B cell (primary cell): ENCODE data around the gene ABHD2. TPM values are rescaled to one million over a fixed set of nuclear protein-coding genes. Genes with fewer than 3 reads are reported as not detected.

Source experiments
- ATAC-seq: fragments of 200-7000 bp; cut with Tn5 transposase; one replicate; pipeline ENCODE4 v1.10.0; 2021; ENCODE audit warnings: low read depth, mild to moderate bottlenecking, moderate number of reproducible peaks, moderate library complexity
- CTCF ChIA-PET: fragments of 350-600 bp; sonication (Branson Sonifier 250); formaldehyde crosslinking; loops from one replicate; lab custom pipeline; 2021; ENCODE audit warnings: antibody characterized with exemption, inconsistent platforms; lab: Charles Lee
- POLR2A ChIA-PET: fragments of 350-600 bp; sonication (Branson Sonifier 250); formaldehyde crosslinking; loops from one replicate; lab custom pipeline; 2021; ENCODE audit warnings: antibody characterized with exemption; lab: Charles Lee
- DNase-seq: peaks from one replicate; pipeline ENCODE4 v3.0.0; 2013
- H2AFZ ChIP-seq: 2 replicates; pipeline ENCODE4 v1.6.1; 2012; ENCODE audit warnings: mild to moderate bottlenecking, low read depth, low read length; ENCODE audit not compliant: insufficient read depth, poor library complexity, severe bottlenecking
- H3K27ac ChIP-seq, 2 donors: 1 replicate in 1 of 2; 2 replicates in 1 of 2; pipeline ENCODE4 v1.5.1; 2012 to 2013; ENCODE audit warnings: low read length in 2 of 2, mild to moderate bottlenecking in 2 of 2, moderate library complexity in 1 of 2
- H3K27me3 ChIP-seq, 4 experiments: fragments of 200-600 bp in 1 of 4; sonication (generic) in 1 of 4; replicated peaks in 1 of 4; 1 replicate in 2 of 4; 2 replicates in 2 of 4; pipeline versions ENCODE4 v1.6.1 to v1.7.0; 2013 to 2016; ENCODE audit warnings: low read length in 3 of 4, mild to moderate bottlenecking in 2 of 4, mixed read lengths in 1 of 4, moderate library complexity in 1 of 4; ENCODE audit not compliant: insufficient read depth in 4 of 4, control insufficient read depth in 3 of 4; ENCODE audit errors: control extremely low read depth in 1 of 4
- H3K36me3 ChIP-seq, 2 experiments: replicated peaks in 1 of 2; 1 replicate in 1 of 2; 2 replicates in 1 of 2; pipeline versions ENCODE4 v1.6.1 to v1.7.1; 2013; ENCODE audit warnings: low read length in 1 of 2; ENCODE audit not compliant: insufficient read depth in 2 of 2, control insufficient read depth in 1 of 2; ENCODE audit errors: control extremely low read depth in 1 of 2, extremely low read depth in 1 of 2
- H3K4me1 ChIP-seq, 2 donors: fragments of 200-600 bp in 1 of 2; sonication (generic) in 1 of 2; 1 replicate in 1 of 2; 2 replicates in 1 of 2; pipeline versions ENCODE4 v1.5.1 to v1.6.1; 2013 to 2017; ENCODE audit warnings: low read length in 2 of 2; ENCODE audit not compliant: control insufficient read depth in 2 of 2, insufficient read depth in 2 of 2
- H3K4me2 ChIP-seq: replicated peaks from 2 replicates; pipeline ENCODE3; 2012; ENCODE audit warnings: mild to moderate bottlenecking, low read depth, low read length; ENCODE audit not compliant: poor library complexity, severe bottlenecking
- H3K4me3 ChIP-seq, 5 experiments: fragments of 200-600 bp in 1 of 5; sonication (generic) in 1 of 5; 1 replicate in 3 of 5; 2 replicates in 2 of 5; pipeline versions ENCODE4 v1.5.1 to v1.7.0; 2011 to 2016; ENCODE audit warnings: low read length in 4 of 5, mild to moderate bottlenecking in 4 of 5, low read depth in 2 of 5, control low read depth in 1 of 5, moderate library complexity in 1 of 5; ENCODE audit not compliant: insufficient read depth in 1 of 5; ENCODE audit errors: control extremely low read depth in 1 of 5, extremely low read depth in 1 of 5
- H3K79me2 ChIP-seq: fragments of 200-600 bp; sonication (generic); one replicate; pipeline ENCODE4 v1.6.0; 2016; ENCODE audit warnings: low read length; ENCODE audit not compliant: control insufficient read depth, insufficient read depth
- H3K9ac ChIP-seq: fragments of 200-600 bp; sonication (generic); 2 replicates; pipeline ENCODE4 v1.6.1; 2017; ENCODE audit warnings: mild to moderate bottlenecking, low read length, moderate library complexity
- H3K9me3 ChIP-seq, 3 donors: one replicate each; pipeline versions ENCODE4 v1.6.1 to v1.7.1; 2013; ENCODE audit warnings: low read length in 2 of 3; ENCODE audit not compliant: control insufficient read depth in 2 of 3, insufficient read depth in 1 of 3; ENCODE audit errors: control extremely low read depth in 1 of 3
- H4K20me1 ChIP-seq: 2 replicates; pipeline ENCODE4 v1.6.0; 2012; ENCODE audit warnings: mild to moderate bottlenecking, low read length; ENCODE audit not compliant: insufficient read depth, control insufficient read depth, poor library complexity, severe bottlenecking
- H3K27ac Mint-ChIP-seq: one replicate; pipeline ENCODE4 v1.8.0; 2021; ENCODE audit warnings: mixed read lengths
- H3K27me3 Mint-ChIP-seq: one replicate; pipeline ENCODE4 v1.8.0; 2021; ENCODE audit warnings: mixed read lengths
- H3K4me1 Mint-ChIP-seq: one replicate; pipeline ENCODE4 v1.8.0; 2021; ENCODE audit warnings: mixed read lengths
- H3K4me3 Mint-ChIP-seq: one replicate; pipeline ENCODE4 v1.8.0; 2021; ENCODE audit warnings: mixed read lengths
- H3K9me3 Mint-ChIP-seq: one replicate; pipeline ENCODE4 v1.8.0; 2022; ENCODE audit warnings: mixed read lengths; ENCODE audit not compliant: insufficient read depth
- EZH2 ChIP-seq: IDR thresholded peaks from 2 replicates; pipeline ENCODE4 v1.6.1; 2012; ENCODE audit warnings: borderline replicate concordance, low read depth, mild to moderate bottlenecking, moderate library complexity, low read length; ENCODE audit not compliant: insufficient read depth, poor library complexity, severe bottlenecking
- WGBS: methylation state at CpG from one replicate; pipeline ENCODE4 v1.1.5; 2013; ENCODE audit warnings: missing lambda C conversion rate; ENCODE audit not compliant: insufficient coverage; 5-methylcytosine and 5-hydroxymethylcytosine counted together
- intact Hi-C: fragments of 100-400 bp; cut with micrococcal nuclease; formaldehyde crosslinking; loops from one replicate; pipeline ENCODE4 v1.10.0; 2022
- polyA plus RNA-seq: library from polyadenylated mRNA; depleted of rRNA; stranded (reverse); fragments of >200 nt; gene quantifications from 2 replicates; pipeline ENCODE4 v1.2.3, GENCODE V29; 2012
- total RNA-seq, 2 donors: library from RNA; stranded (reverse); fragments of 120-200 nt in 1 of 2; gene quantifications; 1 replicate in 1 of 2; 2 replicates in 1 of 2; pipeline versions ENCODE4 v1.2.3 to v1.2.4, GENCODE V29; 2013 to 2022
- TF ChIP-seq, protein P1 (sequence below): fragments of 200-600 bp; IDR thresholded peaks from one replicate; pipeline ENCODE4 v1.8.0; 2022; ENCODE audit warnings: antibody characterized with exemption, mild to moderate bottlenecking

The ABHD2 gene
- total and polyA plus RNA-seq, 2 donors (not counting 1 experiment from before 2014, with no cell fraction given): 7.1 to 45.8 TPM

DNA sequence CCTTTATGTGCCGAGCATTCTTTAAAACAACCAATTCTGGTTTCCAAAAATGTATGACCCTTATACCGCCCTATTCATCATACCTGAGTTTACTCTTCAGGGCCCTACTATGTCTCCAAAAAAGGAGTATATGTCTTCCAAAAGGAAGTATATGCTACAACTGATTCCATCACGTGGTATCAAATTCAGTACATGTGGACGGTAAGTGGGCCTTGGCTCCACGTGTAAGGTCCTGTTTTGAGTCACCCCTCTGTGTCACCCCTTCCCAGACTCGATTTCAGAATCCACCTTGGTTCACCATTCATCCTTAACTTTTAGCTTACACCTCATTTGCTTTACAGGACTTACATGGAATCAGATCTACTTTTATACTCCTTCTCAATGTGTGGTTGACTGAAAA lies 37.8 kb downstream of the ABHD2 start:
- H3K4me3 Mint-ChIP-seq: no peak overlapping the region
- H3K9me3 Mint-ChIP-seq: no peaks in the 10 kb centered on the region
- no peaks in the 10 kb centered on the region for H3K27me3 Mint-ChIP-seq
- 79% methylated on average over 4 of the region's 6 CpGs for WGBS
- no peak overlapping the region for H3K27ac Mint-ChIP-seq
- H3K4me2 ChIP-seq: no peak overlapping the region
- no peak for DNase-seq
- no peaks in the 10 kb centered on the region for H4K20me1 ChIP-seq
- CTCF ChIA-PET: interaction anchor here (4.4 to 6.8 kb wide), 3 partner anchors 13 to 66 kb away, joined by 30 to 165 read pairs (median 53); partner anchors contain the start of gene ABHD2
- H3K79me2 ChIP-seq: no peaks in the 10 kb centered on the region
- TF ChIP-seq EZH2: no peak
- TF ChIP-seq, protein P1, sequence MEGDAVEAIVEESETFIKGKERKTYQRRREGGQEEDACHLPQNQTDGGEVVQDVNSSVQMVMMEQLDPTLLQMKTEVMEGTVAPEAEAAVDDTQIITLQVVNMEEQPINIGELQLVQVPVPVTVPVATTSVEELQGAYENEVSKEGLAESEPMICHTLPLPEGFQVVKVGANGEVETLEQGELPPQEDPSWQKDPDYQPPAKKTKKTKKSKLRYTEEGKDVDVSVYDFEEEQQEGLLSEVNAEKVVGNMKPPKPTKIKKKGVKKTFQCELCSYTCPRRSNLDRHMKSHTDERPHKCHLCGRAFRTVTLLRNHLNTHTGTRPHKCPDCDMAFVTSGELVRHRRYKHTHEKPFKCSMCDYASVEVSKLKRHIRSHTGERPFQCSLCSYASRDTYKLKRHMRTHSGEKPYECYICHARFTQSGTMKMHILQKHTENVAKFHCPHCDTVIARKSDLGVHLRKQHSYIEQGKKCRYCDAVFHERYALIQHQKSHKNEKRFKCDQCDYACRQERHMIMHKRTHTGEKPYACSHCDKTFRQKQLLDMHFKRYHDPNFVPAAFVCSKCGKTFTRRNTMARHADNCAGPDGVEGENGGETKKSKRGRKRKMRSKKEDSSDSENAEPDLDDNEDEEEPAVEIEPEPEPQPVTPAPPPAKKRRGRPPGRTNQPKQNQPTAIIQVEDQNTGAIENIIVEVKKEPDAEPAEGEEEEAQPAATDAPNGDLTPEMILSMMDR: no peak
- H3K36me3 ChIP-seq: peaks cover 0 to 24% of the 10 kb centered on the region in 2 experiments
- no peak overlapping the region for H2AFZ ChIP-seq
- no peak overlapping the region for H3K9ac ChIP-seq
- H3K9me3 ChIP-seq: no peaks in the 10 kb centered on the region
- H3K4me3 ChIP-seq: no peak overlapping the region
- no peak overlapping the region for H3K27ac ChIP-seq
- peaks cover 0 to 10% of the 10 kb centered on the region in 2 donors for H3K4me1 ChIP-seq
- no peaks in the 10 kb centered on the region for H3K4me1 Mint-ChIP-seq
- no peak for ATAC-seq
- intact Hi-C loops: no loop called here
- H3K27me3 ChIP-seq: no peaks in the 10 kb centered on the region
- POLR2A ChIA-PET: no interaction called here

- H3K27me3 Mint-ChIP-seq: no peaks in the 10 kb centered on the region
- peaks cover 0 to 22% of the 10 kb centered on the region in 2 experiments for H3K36me3 ChIP-seq
- POLR2A ChIA-PET: no interaction called here
- no peak overlapping the region for H3K27ac ChIP-seq
- H3K4me3 Mint-ChIP-seq: no peak overlapping the region
- H3K27ac Mint-ChIP-seq: no peak overlapping the region
- no peak overlapping the region for H2AFZ ChIP-seq
- H3K27me3 ChIP-seq: no peaks in the 10 kb centered on the region
- CTCF ChIA-PET: interaction anchor here (2.8 to 7.8 kb wide), 5 partner anchors 14 to 503 kb away, joined by 12 to 165 read pairs (median 53); partner anchors contain the start of gene ABHD2
- ATAC-seq (no peak), DNase-seq (no peak)
- H4K20me1 ChIP-seq: no peaks in the 10 kb centered on the region
- H3K9ac ChIP-seq: no peak overlapping the region
- no peaks in the 10 kb centered on the region for H3K79me2 ChIP-seq
- H3K4me1 ChIP-seq: peaks cover 0 to 10% of the 10 kb centered on the region in 2 donors
- intact Hi-C loops: no loop called here
- no peaks in the 10 kb centered on the region for H3K9me3 Mint-ChIP-seq
- TF ChIP-seq, protein P1: no peak
- TF ChIP-seq EZH2: no peak
- H3K4me2 ChIP-seq: no peak overlapping the region
- no peak overlapping the region for H3K4me3 ChIP-seq
- H3K9me3 ChIP-seq: no peaks in the 10 kb centered on the region
- peaks cover 5% of the 10 kb centered on the region for H3K4me1 Mint-ChIP-seq
- 90% methylated on average over 2 of the region's 3 CpGs for WGBS
Observed at GRCh38 chr15:89127054-89127702, 38.9 kb downstream of the ABHD2 start.
